GM19351 (cell line): ENCODE results near the gene ADCY1.

ENCODE experiments used
- ATAC-seq: cut with Tn5 transposase; IDR thresholded peaks from one replicate; pipeline ENCODE4 v1.9.1; 2021; ENCODE audit warnings: mild to moderate bottlenecking, moderate library complexity; ENCODE audit not compliant: unreplicated experiment

Gene ADCY1

GRCh38 chr7:45649560-45650346, 75.6 kb downstream of the ADCY1 start:
- ATAC-seq, result no peak

GRCh38 chr7:45650404-45651394, 76.5 kb downstream of the ADCY1 start:
- ATAC-seq, result no peak

- ATAC-seq, result no peak
These were observed 77.4 kb downstream of the ADCY1 start for GRCh38 chr7:45651540-45651939.

DNA sequence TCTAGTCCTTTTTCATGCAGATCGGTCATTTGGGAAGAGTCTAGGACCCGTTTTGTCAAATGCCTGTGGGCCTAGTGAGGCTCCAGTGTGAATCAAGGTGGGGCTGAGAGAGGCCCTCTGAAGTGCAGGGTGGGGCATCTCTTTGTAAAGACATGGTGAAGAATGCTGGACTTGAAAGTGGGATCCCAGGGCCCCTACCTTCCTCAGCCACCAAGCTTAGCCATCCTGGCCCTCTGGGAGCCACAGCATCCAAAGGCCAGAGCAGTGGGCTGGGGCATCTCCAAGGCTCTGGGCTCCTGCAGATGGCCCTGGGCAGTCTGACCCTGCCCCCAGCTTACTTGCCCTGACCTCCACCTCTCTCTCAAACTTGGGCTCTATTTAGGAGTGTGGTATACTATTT, 78.5 kb downstream of the ADCY1 start:
- ATAC-seq, result no peak

GRCh38 chr7:45653209-45653907, 79.2 kb downstream of the ADCY1 start:
- ATAC-seq, result no peak

GRCh38 chr7:45654341-45654740, 80.2 kb downstream of the ADCY1 start:
- ATAC-seq, result no peak

DNA sequence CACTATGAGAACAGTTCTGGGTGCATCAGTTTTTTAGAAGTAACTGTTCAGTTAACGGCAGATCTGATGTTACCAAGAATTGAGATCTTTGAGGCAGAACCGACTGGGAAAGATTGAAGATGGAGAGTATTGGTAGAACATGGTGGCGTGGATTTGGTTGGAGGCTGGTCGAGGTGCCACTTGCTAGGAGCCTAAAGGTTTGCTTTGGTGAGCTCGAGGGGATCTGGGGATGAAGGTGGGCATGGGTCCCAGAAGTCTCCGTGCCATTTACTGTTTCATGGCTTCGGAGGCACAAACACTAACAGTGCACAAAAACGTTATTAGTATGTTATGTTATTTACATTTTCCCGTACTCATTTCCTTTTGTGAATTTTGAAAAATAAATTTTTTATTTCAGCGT, 81.4 kb downstream of the ADCY1 start:
- no peak for ATAC-seq

GRCh38 chr7:45656431-45656830, 82.3 kb downstream of the ADCY1 start:
- ATAC-seq, result no peak

DNA sequence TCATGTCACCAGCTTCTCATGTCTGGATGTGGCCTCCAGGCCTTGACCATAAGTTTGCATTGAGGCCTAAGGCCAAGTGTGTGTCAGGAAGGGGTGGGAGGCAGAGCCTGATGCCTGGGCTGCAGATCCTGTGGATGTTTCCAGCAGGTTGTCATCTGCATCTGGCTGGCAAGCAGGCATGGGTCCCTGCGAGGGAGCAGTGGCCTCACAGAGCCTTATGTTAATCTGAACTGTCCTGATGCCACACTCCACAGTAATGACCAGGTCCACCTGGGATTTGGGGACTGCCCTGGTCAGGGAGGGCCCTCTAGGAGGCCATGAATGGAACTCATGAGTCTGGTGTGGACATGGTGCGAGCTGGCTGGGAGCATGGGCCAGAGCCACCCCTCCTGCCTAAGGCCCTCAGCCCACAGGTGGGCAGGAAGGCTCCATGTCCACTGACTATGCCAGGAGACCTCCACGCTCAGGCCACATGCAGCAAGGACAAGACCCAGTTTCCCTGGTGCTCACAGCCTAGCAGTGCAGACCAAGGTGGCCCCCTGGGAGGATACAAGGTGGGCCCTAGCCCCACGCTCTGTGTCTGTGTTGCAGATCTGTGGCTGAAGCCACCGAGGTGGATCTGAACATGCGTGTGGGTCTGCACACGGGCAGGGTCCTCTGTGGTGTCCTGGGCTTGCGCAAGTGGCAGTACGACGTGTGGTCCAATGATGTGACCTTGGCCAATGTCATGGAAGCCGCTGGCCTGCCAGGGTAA, 83.1 kb downstream of the ADCY1 start:
- no peak for ATAC-seq

- no peak for ATAC-seq
These were observed 83.9 kb downstream of the ADCY1 start for GRCh38 chr7:45657890-45658715.

GRCh38 chr7:45658716-45659495, 84.7 kb downstream of the ADCY1 start:
- no peak for ATAC-seq

GRCh38 chr7:45659496-45660139, 85.5 kb downstream of the ADCY1 start:
- no peak for ATAC-seq

- no peak for ATAC-seq
These were observed 86.2 kb downstream of the ADCY1 start for GRCh38 chr7:45660201-45660900.

DNA sequence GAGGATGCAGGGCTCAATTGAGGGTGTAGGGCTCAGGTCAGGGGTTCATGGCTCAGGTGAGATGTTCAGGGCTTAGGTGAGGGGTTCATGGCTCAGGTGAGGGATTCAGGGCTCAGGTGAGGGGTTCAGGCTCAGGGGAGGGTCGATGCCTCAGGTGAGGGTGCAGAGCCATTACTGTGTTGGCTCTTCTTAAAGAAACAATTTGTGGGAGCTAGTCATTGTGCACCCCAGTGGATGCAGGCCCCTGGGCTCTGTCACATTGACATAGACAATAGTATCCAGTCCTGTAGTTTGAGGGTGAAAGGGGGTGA, 86.7 kb downstream of the ADCY1 start:
- ATAC-seq, result no peak

- ATAC-seq, result no peak
These were observed 87.3 kb downstream of the ADCY1 start for GRCh38 chr7:45661302-45661995.

DNA sequence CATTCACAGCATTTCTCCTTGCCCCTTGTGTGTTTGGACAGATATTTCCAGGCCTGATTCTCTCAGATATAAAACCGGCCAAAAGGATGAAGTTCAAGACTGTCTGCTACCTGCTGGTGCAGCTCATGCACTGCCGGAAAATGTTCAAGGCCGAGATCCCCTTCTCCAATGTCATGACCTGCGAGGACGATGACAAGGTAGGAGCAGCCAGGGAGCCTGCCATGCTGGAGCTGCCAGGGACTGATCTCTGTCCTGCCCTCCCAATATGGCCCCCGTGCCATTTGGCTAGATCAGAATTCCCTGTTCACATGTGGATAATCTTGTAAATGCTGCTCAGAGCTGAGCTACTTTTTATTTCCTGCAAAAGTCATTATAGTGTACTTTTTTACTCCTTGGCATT, 87.8 kb downstream of the ADCY1 start:
- no peak for ATAC-seq

GRCh38 chr7:45662540-45663166, 88.5 kb downstream of the ADCY1 start:
- ATAC-seq, result no peak
